ENCODE measurements around the gene IFNL1. TPM values are rescaled to one million over a fixed set of nuclear protein-coding genes. Genes with fewer than 3 reads are reported as not detected.

Gene IFNL1
- total and polyA plus RNA-seq, 9 of the 15 experiments (the other 6 are each of a cell fraction or from before 2014, with no cell fraction given): not detected

DNA sequence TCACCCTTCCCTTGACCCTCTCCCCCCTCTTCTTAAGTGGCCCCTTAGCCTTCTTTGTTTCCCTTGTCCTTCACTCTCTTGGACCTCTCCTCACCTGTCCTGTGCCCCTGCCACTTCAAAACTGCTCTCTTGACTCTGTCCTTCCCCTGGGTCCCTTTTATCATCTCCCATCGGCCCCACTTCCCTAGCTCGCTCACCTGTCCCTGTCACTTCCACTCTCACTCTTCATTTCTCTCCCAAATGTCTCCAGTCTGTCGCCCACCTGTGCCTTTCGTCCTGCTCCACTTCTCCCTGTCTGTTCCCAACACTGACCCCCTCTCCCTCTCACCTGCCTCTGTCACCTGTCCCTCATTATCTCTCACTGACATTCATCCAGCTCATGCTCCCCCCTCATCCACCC, 699 bp downstream of the IFNL1 start (continued):
- TF ChIP-seq, protein P1, sequence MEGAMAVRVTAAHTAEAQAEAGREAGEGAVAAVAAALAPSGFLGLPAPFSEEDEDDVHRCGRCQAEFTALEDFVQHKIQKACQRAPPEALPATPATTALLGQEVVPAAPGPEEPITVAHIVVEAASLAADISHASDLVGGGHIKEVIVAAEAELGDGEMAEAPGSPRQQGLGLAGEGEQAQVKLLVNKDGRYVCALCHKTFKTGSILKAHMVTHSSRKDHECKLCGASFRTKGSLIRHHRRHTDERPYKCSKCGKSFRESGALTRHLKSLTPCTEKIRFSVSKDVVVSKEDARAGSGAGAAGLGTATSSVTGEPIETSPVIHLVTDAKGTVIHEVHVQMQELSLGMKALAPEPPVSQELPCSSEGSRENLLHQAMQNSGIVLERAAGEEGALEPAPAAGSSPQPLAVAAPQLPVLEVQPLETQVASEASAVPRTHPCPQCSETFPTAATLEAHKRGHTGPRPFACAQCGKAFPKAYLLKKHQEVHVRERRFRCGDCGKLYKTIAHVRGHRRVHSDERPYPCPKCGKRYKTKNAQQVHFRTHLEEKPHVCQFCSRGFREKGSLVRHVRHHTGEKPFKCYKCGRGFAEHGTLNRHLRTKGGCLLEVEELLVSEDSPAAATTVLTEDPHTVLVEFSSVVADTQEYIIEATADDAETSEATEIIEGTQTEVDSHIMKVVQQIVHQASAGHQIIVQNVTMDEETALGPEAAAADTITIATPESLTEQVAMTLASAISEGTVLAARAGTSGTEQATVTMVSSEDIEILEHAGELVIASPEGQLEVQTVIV (CRISPR knock-in tag; IDR thresholded peaks at IDR 0.05; ENCODE audit: borderline replicate concordance): no peak
- TF ChIP-seq TRIM24 (IDR thresholded peaks at IDR 0.05) (no peak), NFE2L1 (tag; IDR thresholded peaks at IDR 0.05; ENCODE audit: borderline replicate concordance, low read depth) (no peak), POU5F1 (IDR thresholded peaks at IDR 0.05; ENCODE audit: borderline replicate concordance, low read depth, low read length, partially characterized antibody) (no peak)

DNA sequence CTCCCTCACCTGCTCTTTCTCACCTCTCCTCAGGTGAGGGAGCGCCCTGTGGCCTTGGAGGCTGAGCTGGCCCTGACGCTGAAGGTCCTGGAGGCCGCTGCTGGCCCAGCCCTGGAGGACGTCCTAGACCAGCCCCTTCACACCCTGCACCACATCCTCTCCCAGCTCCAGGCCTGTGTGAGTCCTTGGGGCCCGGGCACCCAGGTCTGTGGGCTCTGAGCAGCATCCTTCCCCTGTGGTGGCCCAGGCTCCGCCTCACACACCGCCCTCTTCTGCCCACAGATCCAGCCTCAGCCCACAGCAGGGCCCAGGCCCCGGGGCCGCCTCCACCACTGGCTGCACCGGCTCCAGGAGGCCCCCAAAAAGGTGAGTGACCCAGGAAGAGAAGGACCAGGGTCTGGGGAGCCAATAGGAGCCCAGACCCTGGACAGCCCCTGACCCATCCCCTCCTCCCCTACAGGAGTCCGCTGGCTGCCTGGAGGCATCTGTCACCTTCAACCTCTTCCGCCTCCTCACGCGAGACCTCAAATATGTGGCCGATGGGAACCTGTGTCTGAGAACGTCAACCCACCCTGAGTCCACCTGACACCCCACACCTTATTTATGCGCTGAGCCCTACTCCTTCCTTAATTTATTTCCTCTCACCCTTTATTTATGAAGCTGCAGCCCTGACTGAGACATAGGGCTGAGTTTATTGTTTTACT, 1.9 kb downstream of the IFNL1 start:
- Histone ChIP-seq H3K79me2 (ENCODE audit: control insufficient read depth, insufficient read depth, low read length) (no peaks in the 10 kb centered on the region), H4K20me1 (replicated peaks; ENCODE audit: control insufficient read depth, insufficient read depth, low read length) (no peaks in the 10 kb centered on the region), H3K27ac (ENCODE audit: extremely low read depth, low read depth, low read length) (no peak overlapping the region), H3K4me1 (replicated peaks in 1 of 2; ENCODE audit: control insufficient read depth in 2 of 2, insufficient read depth in 2 of 2, low read length in 2 of 2) (peaks cover 0 to 13% of the 10 kb centered on the region in 2 experiments; a peak in 2 of 5 replicates), H3K9ac (ENCODE audit: insufficient read depth in 1 of 2, low read depth in 2 of 2, low read length in 2 of 2) (peak overlapping the region in 1 of 2 experiments; percentile 45; a peak in 1 of 4 replicates), H2AFZ (ENCODE audit: low read depth, low read length) (no peak overlapping the region), H3K9me3 (replicated peaks; ENCODE audit: control insufficient read depth, insufficient read depth, low read depth, low read length) (no peaks in the 10 kb centered on the region), H3K4me2 (ENCODE audit: insufficient read depth, low read length) (no peak overlapping the region), H3K27me3 (ENCODE audit: control insufficient read depth in 2 of 2, insufficient read depth in 2 of 2, low read length in 2 of 2) (peaks cover 4 to 14% of the 10 kb centered on the region in 2 experiments; a peak in 2 of 5 replicates), H3K9me1 (ENCODE audit: control insufficient read depth, insufficient read depth, low read length) (no peaks in the 10 kb centered on the region), H3K4me3 (no peak overlapping the region), H3K36me3 (ENCODE audit: control insufficient read depth, insufficient read depth, low read length) (no peaks in the 10 kb centered on the region)
- BruUV-seq (replicated peaks): no TSS peak
- 41% methylated on average over 13 of the region's 17 CpGs for WGBS (ENCODE audit: insufficient coverage, low coverage, missing lambda C conversion rate)
- ATAC-seq (peak; percentile 53; the same call in 2 of the 3 replicates), FAIRE-seq (no peak), DNase-seq (ENCODE audit: extremely low read depth in 1 of 4, low spot score in 3 of 4) (no peak)
- ChIA-PET CTCF (ENCODE audit: low intra/inter-chr PET ratio) (no interaction called here), POLR2A (interaction anchor here (0.6 kb wide), 1 partner anchor 33 kb away, joined by 3 read pairs; no protein-coding TSS in a partner anchor)
- intact Hi-C loops (cut with micrococcal nuclease): no loop called here
- in situ Hi-C loops (cut with MboI): no loop called here
- TF ChIP-seq HMG20B (CRISPR knock-in tag; IDR thresholded peaks at IDR 0.05) (no peak), NFXL1 (CRISPR knock-in tag; IDR thresholded peaks at IDR 0.05) (no peak), TCFL5 (CRISPR knock-in tag; conservative IDR thresholded peaks at IDR 0.05) (no peak), STAG1 (CRISPR knock-in tag; IDR thresholded peaks at IDR 0.05; ENCODE audit: borderline replicate concordance) (no peak), CBFA2T3 (IDR thresholded peaks at IDR 0.05) (no peak), ZNF668 (CRISPR knock-in tag; IDR thresholded peaks at IDR 0.05) (no peak), PCBP2 (IDR thresholded peaks at IDR 0.05; ENCODE audit: low read depth, low read length, poor library complexity, severe bottlenecking) (no peak)
- TF ChIP-seq, protein P2, sequence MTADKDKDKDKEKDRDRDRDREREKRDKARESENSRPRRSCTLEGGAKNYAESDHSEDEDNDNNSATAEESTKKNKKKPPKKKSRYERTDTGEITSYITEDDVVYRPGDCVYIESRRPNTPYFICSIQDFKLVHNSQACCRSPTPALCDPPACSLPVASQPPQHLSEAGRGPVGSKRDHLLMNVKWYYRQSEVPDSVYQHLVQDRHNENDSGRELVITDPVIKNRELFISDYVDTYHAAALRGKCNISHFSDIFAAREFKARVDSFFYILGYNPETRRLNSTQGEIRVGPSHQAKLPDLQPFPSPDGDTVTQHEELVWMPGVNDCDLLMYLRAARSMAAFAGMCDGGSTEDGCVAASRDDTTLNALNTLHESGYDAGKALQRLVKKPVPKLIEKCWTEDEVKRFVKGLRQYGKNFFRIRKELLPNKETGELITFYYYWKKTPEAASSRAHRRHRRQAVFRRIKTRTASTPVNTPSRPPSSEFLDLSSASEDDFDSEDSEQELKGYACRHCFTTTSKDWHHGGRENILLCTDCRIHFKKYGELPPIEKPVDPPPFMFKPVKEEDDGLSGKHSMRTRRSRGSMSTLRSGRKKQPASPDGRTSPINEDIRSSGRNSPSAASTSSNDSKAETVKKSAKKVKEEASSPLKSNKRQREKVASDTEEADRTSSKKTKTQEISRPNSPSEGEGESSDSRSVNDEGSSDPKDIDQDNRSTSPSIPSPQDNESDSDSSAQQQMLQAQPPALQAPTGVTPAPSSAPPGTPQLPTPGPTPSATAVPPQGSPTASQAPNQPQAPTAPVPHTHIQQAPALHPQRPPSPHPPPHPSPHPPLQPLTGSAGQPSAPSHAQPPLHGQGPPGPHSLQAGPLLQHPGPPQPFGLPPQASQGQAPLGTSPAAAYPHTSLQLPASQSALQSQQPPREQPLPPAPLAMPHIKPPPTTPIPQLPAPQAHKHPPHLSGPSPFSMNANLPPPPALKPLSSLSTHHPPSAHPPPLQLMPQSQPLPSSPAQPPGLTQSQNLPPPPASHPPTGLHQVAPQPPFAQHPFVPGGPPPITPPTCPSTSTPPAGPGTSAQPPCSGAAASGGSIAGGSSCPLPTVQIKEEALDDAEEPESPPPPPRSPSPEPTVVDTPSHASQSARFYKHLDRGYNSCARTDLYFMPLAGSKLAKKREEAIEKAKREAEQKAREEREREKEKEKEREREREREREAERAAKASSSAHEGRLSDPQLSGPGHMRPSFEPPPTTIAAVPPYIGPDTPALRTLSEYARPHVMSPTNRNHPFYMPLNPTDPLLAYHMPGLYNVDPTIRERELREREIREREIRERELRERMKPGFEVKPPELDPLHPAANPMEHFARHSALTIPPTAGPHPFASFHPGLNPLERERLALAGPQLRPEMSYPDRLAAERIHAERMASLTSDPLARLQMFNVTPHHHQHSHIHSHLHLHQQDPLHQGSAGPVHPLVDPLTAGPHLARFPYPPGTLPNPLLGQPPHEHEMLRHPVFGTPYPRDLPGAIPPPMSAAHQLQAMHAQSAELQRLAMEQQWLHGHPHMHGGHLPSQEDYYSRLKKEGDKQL (CRISPR knock-in tag; IDR thresholded peaks at IDR 0.05; ENCODE audit: borderline replicate concordance): no peak
